ENCODE measurements around the gene LAMC1.

LAMC1 gene

DNA sequence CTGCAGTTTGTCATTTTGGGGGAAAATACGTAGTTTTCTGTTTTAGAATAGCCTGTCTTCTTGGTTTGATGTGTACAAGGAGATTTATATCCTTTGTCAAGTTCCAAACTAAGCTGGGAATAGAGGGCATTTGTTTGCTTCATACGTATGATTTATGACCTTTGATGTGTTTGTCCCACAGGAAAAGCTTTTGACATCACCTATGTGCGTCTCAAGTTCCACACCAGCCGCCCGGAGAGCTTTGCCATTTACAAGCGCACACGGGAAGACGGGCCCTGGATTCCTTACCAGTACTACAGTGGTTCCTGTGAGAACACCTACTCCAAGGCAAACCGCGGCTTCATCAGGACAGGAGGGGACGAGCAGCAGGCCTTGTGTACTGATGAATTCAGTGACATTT is 79.9 kb downstream of the LAMC1 start:
- no peak for DNase-seq (ENCODE audit: low read depth in 2 of 3, low spot score in 2 of 3)

DNA sequence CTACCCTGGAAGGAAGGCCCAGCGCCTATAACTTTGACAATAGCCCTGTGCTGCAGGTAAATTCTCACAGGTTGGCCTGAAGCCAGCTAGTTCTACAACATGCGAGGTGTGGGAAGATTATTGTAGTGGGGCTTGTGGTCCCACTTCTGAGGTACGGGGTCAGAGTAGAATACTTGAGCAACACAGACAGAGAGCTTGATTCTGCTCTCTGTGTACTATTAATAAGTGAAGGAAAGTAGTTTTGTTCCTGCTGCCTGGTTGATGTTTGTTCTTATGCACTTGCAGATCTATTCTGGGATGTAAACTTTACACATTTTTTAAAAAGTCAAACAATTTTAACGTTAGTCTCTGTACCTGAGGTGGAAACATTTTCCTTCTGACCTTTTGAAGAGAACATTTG is 80.4 kb downstream of the LAMC1 start:
- DNase-seq (ENCODE audit: low read depth in 2 of 3, low spot score in 2 of 3) = no peak

DNA sequence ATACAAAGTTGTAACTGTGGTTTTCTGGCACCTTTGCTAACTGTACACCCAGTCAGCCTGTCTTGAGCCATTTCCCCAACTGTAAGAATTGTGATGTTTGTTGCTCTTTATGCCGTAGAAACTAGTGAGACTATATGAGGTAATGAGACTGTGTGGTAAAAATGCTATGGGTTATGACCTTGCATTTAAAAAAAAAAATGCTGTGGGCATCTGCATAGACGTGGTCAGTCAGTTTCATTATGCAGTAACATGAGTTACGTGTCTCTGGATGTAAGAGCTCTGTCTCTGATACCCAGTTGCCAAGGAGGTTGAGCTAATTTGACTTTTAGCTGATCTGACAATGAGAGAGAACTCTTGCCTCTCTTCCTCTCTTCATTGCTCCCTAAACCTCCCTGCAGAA is 82.2 kb downstream of the LAMC1 start:
- no peak for DNase-seq (ENCODE audit: low read depth in 2 of 3, low spot score in 2 of 3)

DNA sequence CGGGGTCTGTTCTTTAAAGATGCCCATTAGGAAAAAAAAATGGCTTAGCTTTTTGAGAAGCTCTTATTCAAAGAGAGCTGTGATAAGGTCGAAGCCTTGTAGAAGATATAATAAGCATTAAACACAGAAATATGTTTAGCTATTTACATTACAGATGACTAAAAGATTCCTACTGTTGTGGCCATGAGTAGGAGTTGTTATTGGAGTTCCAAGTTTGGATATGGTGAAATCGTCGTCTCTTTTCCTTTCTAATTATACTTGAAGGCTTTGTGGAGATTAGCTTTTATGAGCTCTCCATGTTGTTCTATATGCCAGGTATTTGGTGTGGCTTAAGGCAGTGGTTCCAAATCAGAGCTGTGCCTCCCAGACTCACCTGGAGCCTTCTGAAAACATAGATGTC is 82.9 kb downstream of the LAMC1 start:
- DNase-seq (ENCODE audit: low read depth in 2 of 3, low spot score in 2 of 3) = no peak

DNA sequence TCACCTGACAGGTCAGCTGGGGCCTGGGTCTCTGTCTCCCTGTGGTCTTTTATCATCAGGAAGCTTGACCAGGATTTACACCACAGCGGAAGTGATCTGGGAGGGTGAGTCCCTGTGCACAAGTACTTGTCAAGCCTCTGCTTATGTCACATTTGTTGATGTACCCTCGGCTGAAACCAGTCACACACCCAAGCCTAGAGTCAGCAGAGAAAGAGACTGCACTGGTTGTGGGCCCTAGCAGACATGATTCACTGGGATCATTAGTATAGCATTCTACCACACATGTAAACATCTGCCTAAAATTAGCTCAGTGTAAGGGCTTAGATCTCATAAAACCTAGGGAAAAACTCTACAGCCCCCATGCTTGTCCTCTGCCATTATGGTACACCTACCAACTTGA is 83.5 kb downstream of the LAMC1 start:
- no peak for DNase-seq (ENCODE audit: low read depth in 2 of 3, low spot score in 2 of 3)

DNA sequence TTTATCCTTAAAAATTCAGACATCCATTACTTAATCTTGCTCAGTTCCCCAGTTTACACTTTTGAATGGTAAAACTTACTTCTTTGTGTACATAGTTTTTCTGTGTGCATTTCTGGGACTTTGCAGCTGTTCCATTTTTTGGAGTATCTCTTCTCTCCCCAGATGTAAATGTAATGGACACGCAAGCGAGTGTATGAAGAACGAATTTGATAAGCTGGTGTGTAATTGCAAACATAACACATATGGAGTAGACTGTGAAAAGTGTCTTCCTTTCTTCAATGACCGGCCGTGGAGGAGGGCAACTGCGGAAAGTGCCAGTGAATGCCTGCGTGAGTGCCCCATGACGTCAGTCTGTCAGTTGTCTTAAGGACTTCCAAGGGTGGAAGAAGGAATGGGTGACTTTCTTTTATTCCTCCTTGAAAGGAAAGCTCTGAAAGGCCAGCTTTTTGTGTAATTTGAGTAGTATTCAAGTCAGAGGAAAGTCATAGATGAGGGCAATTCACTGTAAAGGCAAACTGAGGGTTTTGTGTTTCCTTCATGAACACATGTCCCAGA is 87.2 kb downstream of the LAMC1 start:
- no peak for DNase-seq (ENCODE audit: low read depth in 2 of 3, low spot score in 2 of 3)

DNA sequence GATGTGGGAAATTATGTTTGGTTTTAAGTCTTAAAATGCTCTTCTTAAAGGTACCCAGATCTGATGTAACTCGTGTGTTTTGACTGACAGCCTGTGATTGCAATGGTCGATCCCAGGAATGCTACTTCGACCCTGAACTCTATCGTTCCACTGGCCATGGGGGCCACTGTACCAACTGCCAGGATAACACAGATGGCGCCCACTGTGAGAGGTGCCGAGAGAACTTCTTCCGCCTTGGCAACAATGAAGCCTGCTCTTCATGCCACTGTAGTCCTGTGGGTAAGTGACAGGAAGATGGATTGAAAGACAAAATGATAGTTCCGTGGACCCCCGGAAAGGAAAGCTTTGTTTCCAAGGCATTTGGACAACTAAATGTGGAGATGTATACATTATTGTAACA is 91.2 kb downstream of the LAMC1 start:
- no peak for DNase-seq (ENCODE audit: low read depth in 2 of 3, low spot score in 2 of 3)

DNA sequence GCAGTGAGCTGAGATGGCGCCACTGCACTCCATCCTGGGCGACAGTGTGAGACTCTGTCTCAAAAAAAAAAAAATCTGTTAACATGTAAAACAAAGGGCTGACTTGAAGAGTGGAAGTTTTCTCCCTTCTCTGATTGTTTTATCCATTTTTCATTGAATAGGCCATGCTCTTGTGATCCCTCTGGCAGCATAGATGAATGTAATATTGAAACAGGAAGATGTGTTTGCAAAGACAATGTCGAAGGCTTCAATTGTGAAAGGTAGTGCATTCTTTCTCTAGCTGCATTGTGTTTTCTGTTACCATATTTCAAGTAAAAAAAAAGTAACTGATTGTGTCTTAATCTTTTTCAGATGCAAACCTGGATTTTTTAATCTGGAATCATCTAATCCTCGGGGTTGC is 93.2 kb downstream of the LAMC1 start:
- no peak for DNase-seq (ENCODE audit: low read depth in 2 of 3, low spot score in 2 of 3)

DNA sequence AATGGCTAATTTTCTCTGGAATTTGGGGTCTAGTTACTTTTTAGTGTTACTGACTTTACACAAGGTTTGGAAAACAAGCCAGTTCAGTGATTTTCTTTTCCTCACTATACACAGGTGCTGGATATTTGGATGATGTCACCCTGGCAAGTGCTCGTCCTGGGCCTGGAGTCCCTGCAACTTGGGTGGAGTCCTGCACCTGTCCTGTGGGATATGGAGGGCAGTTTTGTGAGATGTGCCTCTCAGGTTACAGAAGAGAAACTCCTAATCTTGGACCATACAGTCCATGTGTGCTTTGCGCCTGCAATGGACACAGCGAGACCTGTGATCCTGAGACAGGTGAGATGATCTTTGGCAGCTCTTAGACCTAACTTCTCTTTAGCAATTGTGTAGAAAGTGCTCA is 98.4 kb downstream of the LAMC1 start:
- DNase-seq (ENCODE audit: low read depth in 2 of 3, low spot score in 2 of 3) = no peak

DNA sequence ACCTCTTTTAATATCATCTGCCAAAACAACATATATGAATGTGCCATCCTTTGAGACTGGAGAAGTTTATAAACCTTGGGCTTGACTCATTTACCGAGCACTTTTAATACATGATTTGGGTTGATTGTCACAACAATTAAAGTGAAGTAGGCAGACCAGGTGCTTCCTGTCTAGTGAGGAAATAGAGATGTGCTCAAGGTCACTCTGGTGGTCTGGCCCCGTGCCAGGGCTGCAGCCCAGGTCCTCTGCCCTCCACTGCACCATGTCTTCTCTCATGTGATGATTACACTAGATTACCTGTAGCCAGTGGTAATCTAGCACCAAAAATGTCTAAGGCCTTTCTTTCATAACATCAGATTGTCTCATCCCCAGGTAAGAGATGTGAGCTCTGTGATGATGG is 101.0 kb downstream of the LAMC1 start:
- no peak for DNase-seq (ENCODE audit: low read depth in 2 of 3, low spot score in 2 of 3)

DNA sequence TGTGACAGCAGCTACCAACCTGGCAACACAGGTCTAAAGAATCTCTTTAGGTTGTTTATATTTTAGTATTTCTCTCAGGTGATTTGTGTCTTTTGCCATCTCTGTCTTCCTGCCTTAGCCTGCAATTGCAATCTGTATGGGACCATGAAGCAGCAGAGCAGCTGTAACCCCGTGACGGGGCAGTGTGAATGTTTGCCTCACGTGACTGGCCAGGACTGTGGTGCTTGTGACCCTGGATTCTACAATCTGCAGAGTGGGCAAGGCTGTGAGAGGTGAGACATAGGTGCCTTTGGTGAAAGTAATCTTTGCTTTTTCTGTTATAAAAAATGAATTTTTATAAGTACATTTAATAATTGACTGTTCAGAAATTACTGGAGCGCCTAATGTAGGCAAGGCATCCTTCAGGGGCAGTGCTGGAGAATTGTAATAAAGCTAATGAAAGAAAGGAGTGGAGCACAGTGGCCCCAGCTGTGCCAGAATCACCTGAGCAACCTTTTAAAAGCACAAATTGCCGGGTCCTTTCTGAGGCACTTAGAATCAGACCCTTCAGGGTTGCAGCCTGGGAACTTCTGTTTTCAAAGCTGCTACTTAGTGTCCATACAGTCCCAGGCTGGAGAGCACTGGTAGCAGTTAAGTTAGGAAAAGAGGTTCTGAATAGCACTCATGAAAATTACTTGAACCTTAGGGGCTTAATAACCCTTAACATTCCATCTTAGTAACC is 102.2 kb downstream of the LAMC1 start:
- no peak for DNase-seq (ENCODE audit: low read depth in 2 of 3, low spot score in 2 of 3)

DNA sequence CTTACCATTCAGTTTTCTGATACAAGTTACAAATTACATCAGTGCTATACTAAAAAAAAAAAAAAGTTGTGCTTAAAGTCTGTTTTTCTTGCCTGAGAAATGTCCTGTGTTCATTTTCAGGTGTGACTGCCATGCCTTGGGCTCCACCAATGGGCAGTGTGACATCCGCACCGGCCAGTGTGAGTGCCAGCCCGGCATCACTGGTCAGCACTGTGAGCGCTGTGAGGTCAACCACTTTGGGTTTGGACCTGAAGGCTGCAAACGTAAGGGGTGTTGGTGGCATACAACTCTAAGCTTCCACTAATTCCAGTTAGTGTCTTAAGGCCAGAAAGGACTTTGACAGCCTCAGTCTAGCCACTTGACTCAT is 102.8 kb downstream of the LAMC1 start:
- DNase-seq (ENCODE audit: low read depth in 2 of 3, low spot score in 2 of 3) = no peak

DNA sequence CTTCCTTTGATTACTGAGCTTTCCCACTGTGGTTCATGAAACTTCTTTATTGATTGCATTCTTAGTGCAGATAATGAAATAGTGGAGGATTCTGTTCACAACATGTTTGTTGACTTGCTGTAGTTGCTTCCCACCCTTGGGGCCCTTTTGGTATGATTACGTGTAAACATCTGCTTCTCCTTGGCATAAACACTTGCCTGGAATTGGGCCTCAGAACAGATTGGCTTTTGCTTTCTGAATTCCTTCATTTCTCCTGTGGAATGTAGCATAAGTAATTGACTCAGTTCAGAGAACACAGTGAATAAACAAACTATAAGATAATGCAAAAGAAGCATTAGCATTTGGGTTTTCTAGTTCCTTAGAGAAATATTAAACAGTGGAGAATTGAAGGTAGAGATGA is 103.3 kb downstream of the LAMC1 start:
- no peak for DNase-seq (ENCODE audit: low read depth in 2 of 3, low spot score in 2 of 3)

DNA sequence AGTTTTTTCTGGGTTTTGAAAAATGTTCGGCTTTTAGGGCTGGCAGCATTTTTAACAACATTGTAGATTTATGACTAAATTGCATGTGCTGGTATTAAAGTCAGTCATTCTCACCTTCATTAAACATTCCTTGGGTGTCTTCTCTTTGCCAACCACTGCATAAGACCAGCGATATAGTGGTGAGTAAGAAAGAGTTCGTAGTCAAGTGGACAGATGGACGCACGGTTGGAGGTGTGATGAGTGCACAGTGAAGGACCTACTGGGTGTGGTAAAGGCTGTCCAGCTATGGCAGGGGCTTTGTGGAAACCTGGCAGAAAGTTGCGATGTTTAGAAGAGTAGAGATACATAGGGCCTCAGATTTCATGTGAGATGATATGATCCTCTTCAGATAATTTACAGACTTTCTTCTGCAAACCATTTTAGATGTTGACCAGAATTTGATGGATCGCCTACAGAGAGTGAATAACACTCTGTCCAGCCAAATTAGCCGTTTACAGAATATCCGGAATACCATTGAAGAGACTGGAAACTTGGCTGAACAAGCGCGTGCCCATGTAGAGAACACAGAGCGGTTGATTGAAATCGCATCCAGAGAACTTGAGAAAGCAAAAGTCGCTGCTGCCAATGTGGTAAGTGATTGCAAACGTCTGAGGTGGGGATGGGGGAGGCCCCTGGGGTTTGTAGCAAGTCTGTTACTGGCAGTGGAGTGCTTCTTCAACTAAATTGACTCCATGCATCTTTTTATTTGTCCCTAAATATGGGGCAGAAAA is 106.9 kb downstream of the LAMC1 start:
- no peak for DNase-seq (ENCODE audit: low read depth in 2 of 3, low spot score in 2 of 3)

DNA sequence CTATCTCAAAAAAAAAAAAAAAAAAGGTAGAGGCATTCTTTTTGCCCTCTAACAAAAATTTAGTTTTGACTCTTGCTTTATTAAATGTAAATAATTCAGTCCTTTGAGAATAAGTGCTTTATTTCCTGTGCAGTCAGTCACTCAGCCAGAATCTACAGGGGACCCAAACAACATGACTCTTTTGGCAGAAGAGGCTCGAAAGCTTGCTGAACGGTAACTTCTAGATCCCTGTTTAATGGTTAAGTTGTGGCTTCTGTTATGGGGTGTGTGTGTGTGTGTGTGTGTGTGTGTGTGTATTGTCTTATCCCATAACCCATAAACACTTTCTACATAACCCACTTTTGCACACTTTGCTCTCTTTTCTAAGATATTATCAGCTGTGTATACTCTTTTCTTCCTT is 107.9 kb downstream of the LAMC1 start:
- no peak for DNase-seq (ENCODE audit: low read depth in 2 of 3, low spot score in 2 of 3)

DNA sequence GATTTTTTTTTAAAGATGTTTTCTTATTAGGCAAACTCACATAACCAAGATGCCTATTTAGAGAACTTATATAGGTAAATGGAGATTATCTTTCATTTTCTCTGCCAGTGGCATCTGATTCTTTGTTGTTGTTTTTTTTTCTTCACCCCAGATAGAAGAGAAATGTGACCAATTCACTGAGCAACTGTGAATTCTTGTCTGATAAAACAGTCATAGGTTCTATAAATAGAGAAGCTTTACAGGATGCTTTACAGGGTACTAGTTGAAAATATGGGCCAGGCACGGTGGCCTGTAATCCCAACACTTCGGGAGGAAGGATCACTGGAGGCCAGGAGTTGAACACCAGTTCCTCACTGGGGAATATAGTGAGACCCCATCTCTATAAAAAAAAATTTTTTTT is 112.1 kb downstream of the LAMC1 start:
- DNase-seq (ENCODE audit: low read depth in 2 of 3, low spot score in 2 of 3) = no peak

DNA sequence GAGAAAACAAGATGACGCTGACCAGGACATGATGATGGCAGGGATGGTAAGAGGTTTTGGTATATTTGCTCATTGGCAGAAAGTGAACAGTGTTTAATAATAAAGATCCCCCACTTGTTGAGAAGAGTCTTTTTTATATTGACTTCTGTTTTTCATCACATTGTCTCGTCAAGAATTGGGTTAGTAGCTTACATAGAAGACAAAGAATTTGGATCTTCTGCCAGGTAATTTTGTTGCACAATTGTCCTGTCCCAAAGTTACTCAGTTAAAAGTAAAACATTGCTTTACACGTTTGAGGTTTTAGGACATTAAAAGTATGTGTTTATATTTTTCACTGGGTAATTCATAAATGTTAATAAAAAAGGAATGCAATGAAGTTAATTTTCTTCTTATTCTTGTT is 114.6 kb downstream of the LAMC1 start:
- no peak for DNase-seq (ENCODE audit: low read depth in 2 of 3, low spot score in 2 of 3)

DNA sequence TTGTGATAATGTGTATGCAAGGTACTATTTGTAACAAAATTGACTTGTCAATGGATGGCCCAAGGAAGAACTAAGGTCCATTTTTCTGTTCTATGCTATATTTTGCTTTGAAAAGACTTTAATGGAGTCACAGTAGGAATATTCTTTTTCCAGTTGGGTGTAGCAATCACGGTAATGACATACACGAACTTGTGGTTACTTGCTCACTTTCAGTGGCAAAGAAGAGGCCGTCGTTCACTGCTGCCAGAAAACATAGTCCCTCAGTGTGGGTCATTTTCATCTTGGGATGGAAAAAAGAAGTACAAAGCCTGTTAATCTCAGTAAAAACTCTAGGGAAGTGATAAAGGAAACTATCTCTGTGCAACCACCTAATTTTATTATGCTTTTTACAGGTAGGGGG is 115.1 kb downstream of the LAMC1 start:
- no peak for DNase-seq (ENCODE audit: low read depth in 2 of 3, low spot score in 2 of 3)

DNA sequence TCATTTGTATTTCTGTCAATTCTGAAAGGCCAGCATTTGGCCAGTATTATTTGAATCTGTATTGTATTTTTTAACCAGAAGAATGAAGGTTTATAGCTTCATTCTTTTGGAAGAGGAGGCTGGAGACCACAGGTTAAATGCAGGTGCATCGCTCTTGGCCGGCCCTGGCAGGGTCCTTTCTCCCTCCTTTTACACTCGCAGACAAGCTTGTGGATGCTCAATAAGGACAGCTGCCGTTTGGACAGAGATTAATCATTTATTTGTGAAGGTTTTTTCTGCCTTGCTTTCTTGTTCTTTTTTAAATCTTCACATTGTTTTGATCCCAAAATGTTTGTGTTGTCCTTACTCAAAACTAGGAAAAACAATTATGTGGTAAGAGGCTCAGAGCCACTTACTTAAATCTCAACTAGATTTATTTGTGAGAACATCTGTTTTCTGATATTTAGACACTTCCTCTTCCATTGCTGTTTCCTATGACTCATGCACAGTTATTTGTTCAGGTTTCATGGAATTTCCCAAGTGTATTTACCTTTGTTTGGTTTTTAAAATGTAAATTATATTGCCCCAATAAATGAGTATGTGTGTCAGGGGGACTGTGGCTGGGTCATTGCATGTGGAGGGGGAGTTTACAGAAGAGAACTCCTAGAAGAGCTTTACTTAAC is 116.2 kb downstream of the LAMC1 start:
- DNase-seq (ENCODE audit: low read depth in 2 of 3, low spot score in 2 of 3) = no peak

DNA sequence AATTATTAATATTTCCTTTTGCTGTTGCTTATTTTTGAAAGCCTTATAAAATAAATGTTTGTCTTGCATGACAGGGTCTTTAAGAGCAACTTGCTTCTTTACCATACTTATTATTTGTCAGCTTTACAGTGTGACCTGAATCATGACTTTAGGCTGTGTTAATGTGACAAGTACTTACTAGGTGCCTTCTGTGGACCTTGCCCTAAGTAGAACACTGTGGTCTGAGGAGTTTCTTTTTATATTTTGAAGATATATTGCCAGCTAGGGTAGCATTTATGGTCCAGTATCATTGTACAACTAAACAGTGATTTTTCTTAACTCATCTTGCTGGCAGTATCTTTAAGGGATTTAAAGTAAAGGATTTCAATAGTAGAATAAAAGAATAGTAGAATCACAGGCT is 117.4 kb downstream of the LAMC1 start:
- no peak for DNase-seq (ENCODE audit: low read depth in 2 of 3, low spot score in 2 of 3)

DNA sequence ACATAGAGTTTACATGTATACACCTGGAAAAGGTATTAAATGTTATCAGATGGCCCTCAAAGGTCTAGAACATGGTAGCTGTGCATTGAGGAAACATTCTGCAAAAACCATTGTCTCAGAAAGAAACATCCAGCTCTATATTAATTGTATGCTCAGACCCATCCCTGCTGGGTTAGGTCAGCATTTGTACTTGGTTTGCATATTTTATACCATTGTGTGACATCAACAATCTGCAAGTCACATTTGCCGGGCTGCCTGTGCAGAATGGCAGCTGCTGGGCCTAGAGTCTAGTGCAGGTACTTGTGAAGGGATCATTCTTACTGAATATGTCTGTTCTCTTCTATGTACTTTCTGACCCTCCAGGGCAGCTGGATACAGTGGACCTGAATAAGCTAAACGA is 119.0 kb downstream of the LAMC1 start:
- DNase-seq (ENCODE audit: low read depth in 2 of 3, low spot score in 2 of 3) = no peak
